H1 (cell line): ENCODE results near the gene SNORC. TPM values are rescaled to one million over a fixed set of nuclear protein-coding genes. Genes with fewer than 3 reads are reported as not detected.

ENCODE experiments used
- BCL11A ChIP-seq, 2 experiments: IDR thresholded peaks; one replicate each; pipeline ENCODE4 v1.6.1; 2011; ENCODE audit warnings: low read depth in 2 of 2, low read length in 2 of 2, mild to moderate bottlenecking in 2 of 2
- BRCA1 ChIP-seq: IDR thresholded peaks from 2 replicates; pipeline ENCODE4 v1.6.1; 2012; ENCODE audit warnings: low read depth, low read length, improper control_type of control experiment
- CHD1 ChIP-seq: IDR thresholded peaks from 2 replicates; pipeline ENCODE4 v1.6.1; 2012; ENCODE audit warnings: low read depth, low read length, improper control_type of control experiment
- TAF1 ChIP-seq: IDR thresholded peaks from 2 replicates; pipeline ENCODE4 v1.6.1; 2011; ENCODE audit warnings: mild to moderate bottlenecking, low read depth, low read length
- polyA plus RNA-seq, 7 experiments: library from polyadenylated mRNA; depleted of rRNA in 3 of 7; stranded (reverse) in 5 of 7; unstranded in 2 of 7; fragments of >200 nt in 5 of 7; fragments of 200-250 nt in 2 of 7; gene quantifications; 1 replicate in 5 of 7; 2 replicates in 1 of 7; 4 replicates in 1 of 7; pipeline versions ENCODE4 v1.2.1 to v1.2.3, GENCODE V29; 2011 to 2013; ENCODE audit warnings: missing spikeins in 2 of 7, mixed read lengths in 2 of 7
- total RNA-seq: library from RNA; stranded (reverse); fragmentation: NEBNext Ultra II Directional; extraction: Animal tissue kit (Norgen Biotek cat#: 25700); gene quantifications from 2 replicates; pipeline ENCODE4 v1.2.1, GENCODE V29; 2021
- TF ChIP-seq, protein P1 (sequence below): fragments of 300-600 bp; sonication (generic); IDR thresholded peaks from 2 replicates; pipeline ENCODE4 v1.7.1; 2012; ENCODE audit warnings: low read length, moderate library complexity, mild to moderate bottlenecking, inconsistent platforms; ENCODE audit not compliant: insufficient replicate concordance

SNORC gene
- total and polyA plus RNA-seq, 2 of the 8 experiments (the other 6 are each of a cell fraction or from before 2014, with no cell fraction given) = 1.6 to 1.8 TPM

GRCh38 chr2:232882505-232883115, 12.5 kb downstream of the SNORC start (continued):
- TF ChIP-seq, protein P1, sequence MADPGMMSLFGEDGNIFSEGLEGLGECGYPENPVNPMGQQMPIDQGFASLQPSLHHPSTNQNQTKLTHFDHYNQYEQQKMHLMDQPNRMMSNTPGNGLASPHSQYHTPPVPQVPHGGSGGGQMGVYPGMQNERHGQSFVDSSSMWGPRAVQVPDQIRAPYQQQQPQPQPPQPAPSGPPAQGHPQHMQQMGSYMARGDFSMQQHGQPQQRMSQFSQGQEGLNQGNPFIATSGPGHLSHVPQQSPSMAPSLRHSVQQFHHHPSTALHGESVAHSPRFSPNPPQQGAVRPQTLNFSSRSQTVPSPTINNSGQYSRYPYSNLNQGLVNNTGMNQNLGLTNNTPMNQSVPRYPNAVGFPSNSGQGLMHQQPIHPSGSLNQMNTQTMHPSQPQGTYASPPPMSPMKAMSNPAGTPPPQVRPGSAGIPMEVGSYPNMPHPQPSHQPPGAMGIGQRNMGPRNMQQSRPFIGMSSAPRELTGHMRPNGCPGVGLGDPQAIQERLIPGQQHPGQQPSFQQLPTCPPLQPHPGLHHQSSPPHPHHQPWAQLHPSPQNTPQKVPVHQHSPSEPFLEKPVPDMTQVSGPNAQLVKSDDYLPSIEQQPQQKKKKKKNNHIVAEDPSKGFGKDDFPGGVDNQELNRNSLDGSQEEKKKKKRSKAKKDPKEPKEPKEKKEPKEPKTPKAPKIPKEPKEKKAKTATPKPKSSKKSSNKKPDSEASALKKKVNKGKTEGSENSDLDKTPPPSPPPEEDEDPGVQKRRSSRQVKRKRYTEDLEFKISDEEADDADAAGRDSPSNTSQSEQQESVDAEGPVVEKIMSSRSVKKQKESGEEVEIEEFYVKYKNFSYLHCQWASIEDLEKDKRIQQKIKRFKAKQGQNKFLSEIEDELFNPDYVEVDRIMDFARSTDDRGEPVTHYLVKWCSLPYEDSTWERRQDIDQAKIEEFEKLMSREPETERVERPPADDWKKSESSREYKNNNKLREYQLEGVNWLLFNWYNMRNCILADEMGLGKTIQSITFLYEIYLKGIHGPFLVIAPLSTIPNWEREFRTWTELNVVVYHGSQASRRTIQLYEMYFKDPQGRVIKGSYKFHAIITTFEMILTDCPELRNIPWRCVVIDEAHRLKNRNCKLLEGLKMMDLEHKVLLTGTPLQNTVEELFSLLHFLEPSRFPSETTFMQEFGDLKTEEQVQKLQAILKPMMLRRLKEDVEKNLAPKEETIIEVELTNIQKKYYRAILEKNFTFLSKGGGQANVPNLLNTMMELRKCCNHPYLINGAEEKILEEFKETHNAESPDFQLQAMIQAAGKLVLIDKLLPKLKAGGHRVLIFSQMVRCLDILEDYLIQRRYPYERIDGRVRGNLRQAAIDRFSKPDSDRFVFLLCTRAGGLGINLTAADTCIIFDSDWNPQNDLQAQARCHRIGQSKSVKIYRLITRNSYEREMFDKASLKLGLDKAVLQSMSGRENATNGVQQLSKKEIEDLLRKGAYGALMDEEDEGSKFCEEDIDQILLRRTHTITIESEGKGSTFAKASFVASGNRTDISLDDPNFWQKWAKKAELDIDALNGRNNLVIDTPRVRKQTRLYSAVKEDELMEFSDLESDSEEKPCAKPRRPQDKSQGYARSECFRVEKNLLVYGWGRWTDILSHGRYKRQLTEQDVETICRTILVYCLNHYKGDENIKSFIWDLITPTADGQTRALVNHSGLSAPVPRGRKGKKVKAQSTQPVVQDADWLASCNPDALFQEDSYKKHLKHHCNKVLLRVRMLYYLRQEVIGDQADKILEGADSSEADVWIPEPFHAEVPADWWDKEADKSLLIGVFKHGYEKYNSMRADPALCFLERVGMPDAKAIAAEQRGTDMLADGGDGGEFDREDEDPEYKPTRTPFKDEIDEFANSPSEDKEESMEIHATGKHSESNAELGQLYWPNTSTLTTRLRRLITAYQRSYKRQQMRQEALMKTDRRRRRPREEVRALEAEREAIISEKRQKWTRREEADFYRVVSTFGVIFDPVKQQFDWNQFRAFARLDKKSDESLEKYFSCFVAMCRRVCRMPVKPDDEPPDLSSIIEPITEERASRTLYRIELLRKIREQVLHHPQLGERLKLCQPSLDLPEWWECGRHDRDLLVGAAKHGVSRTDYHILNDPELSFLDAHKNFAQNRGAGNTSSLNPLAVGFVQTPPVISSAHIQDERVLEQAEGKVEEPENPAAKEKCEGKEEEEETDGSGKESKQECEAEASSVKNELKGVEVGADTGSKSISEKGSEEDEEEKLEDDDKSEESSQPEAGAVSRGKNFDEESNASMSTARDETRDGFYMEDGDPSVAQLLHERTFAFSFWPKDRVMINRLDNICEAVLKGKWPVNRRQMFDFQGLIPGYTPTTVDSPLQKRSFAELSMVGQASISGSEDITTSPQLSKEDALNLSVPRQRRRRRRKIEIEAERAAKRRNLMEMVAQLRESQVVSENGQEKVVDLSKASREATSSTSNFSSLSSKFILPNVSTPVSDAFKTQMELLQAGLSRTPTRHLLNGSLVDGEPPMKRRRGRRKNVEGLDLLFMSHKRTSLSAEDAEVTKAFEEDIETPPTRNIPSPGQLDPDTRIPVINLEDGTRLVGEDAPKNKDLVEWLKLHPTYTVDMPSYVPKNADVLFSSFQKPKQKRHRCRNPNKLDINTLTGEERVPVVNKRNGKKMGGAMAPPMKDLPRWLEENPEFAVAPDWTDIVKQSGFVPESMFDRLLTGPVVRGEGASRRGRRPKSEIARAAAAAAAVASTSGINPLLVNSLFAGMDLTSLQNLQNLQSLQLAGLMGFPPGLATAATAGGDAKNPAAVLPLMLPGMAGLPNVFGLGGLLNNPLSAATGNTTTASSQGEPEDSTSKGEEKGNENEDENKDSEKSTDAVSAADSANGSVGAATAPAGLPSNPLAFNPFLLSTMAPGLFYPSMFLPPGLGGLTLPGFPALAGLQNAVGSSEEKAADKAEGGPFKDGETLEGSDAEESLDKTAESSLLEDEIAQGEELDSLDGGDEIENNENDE = no peak
- TF ChIP-seq CHD1 = no peak
- TF ChIP-seq TAF1 = no peak
- TF ChIP-seq BCL11A (IDR thresholded peaks at IDR 0.05; ENCODE audit: low read depth in 2 of 2, low read length in 2 of 2) = no peak
- no peak for TF ChIP-seq BRCA1
